ENCODE results near the gene NAGK. TPM values are rescaled to one million over a fixed set of nuclear protein-coding genes. Genes with fewer than 3 reads are reported as not detected.

NAGK gene
- total and polyA plus RNA-seq, 9 of the 15 experiments (the other 6 are each of a cell fraction or from before 2014, with no cell fraction given): 4.9 to 14.9 (median 10.6) TPM

- TF ChIP-seq HINFP (tag; conservative IDR thresholded peaks at IDR 0.05; ENCODE audit: low read depth): no peak
- peak; percentile 83 for TF ChIP-seq NR4A1 (CRISPR knock-in tag; IDR thresholded peaks at IDR 0.05)
- no peak; the same call in 1 of the 2 replicates for TF ChIP-seq NR4A1 (tag; IDR thresholded peaks at IDR 0.05)
- TF ChIP-seq ZNF444 (CRISPR knock-in tag; IDR thresholded peaks at IDR 0.05): no peak; the same call in 1 of the 2 replicates
- TF ChIP-seq HEY1 (CRISPR knock-in tag; IDR thresholded peaks at IDR 0.05; ENCODE audit: borderline replicate concordance): no peak; the same call in 1 of the 2 replicates
- TF ChIP-seq ZNF764 (CRISPR knock-in tag; IDR thresholded peaks at IDR 0.05; ENCODE audit: low read depth): no peak
- TF ChIP-seq ZNF436 (CRISPR knock-in tag; IDR thresholded peaks at IDR 0.05): peak; percentile 76
- TF ChIP-seq MIER1 (IDR thresholded peaks at IDR 0.05; ENCODE audit: low read depth): no peak
- peak; percentile 50 for TF ChIP-seq HCFC1 (IDR thresholded peaks at IDR 0.05; ENCODE audit: low read depth, low read length)
- no peak for TF ChIP-seq ZNF3 (CRISPR knock-in tag; IDR thresholded peaks at IDR 0.05)
- TF ChIP-seq EP300 (IDR thresholded peaks at IDR 0.05; ENCODE audit: low read length): no peak
- TF ChIP-seq ZEB2 (IDR thresholded peaks at IDR 0.05): no peak; the same call in 1 of the 2 replicates
- TF ChIP-seq KDM1A (IDR thresholded peaks at IDR 0.05): no peak
- TF ChIP-seq SIRT6 (IDR thresholded peaks at IDR 0.05; ENCODE audit: low read depth, low read length): no peak
- TF ChIP-seq TEAD4 (IDR thresholded peaks at IDR 0.05; ENCODE audit: low read length): 0 out of 2 replicates have a peak, but pooled peaks have one; percentile 8
- TF ChIP-seq TEAD4 (CRISPR knock-in tag; IDR thresholded peaks at IDR 0.05; ENCODE audit: borderline replicate concordance): no peak
- TF ChIP-seq CCAR2 (IDR thresholded peaks at IDR 0.05; ENCODE audit: low read depth, low read length): no peak
- no peak for TF ChIP-seq ZNF778 (CRISPR knock-in tag; IDR thresholded peaks at IDR 0.05)
- no peak for TF ChIP-seq NCOA2 (IDR thresholded peaks at IDR 0.05; ENCODE audit: partially characterized antibody in 2 of 2)
- TF ChIP-seq, protein P1, sequence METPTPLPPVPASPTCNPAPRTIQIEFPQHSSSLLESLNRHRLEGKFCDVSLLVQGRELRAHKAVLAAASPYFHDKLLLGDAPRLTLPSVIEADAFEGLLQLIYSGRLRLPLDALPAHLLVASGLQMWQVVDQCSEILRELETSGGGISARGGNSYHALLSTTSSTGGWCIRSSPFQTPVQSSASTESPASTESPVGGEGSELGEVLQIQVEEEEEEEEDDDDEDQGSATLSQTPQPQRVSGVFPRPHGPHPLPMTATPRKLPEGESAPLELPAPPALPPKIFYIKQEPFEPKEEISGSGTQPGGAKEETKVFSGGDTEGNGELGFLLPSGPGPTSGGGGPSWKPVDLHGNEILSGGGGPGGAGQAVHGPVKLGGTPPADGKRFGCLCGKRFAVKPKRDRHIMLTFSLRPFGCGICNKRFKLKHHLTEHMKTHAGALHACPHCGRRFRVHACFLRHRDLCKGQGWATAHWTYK (CRISPR knock-in tag; IDR thresholded peaks at IDR 0.05): 0 out of 2 replicates have a peak, but pooled peaks have one; percentile 53
- TF ChIP-seq ELK1 (CRISPR knock-in tag; IDR thresholded peaks at IDR 0.05): no peak
- TF ChIP-seq HMGN3 (IDR thresholded peaks at IDR 0.05; ENCODE audit: borderline replicate concordance, extremely low read depth, insufficient read length, low read depth, low read length): peak; percentile 43
- TF ChIP-seq, protein P2, sequence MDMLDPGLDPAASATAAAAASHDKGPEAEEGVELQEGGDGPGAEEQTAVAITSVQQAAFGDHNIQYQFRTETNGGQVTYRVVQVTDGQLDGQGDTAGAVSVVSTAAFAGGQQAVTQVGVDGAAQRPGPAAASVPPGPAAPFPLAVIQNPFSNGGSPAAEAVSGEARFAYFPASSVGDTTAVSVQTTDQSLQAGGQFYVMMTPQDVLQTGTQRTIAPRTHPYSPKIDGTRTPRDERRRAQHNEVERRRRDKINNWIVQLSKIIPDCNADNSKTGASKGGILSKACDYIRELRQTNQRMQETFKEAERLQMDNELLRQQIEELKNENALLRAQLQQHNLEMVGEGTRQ (CRISPR knock-in tag; IDR thresholded peaks at IDR 0.05): peak; percentile 90
- TF ChIP-seq ZSCAN32 (CRISPR knock-in tag; IDR thresholded peaks at IDR 0.05): no peak
- TF ChIP-seq STAG1 (CRISPR knock-in tag; IDR thresholded peaks at IDR 0.05; ENCODE audit: borderline replicate concordance): no peak
Observed at GRCh38 chr2:71068218-71069035, at the start of gene NAGK (continued).

All from K562 (cell line).